Measurements from ENCODE around the gene TRIM21.
"Not testable (repeated sequence)": the region's sequence is repeated elsewhere in the genome, so short reads cannot be mapped to it uniquely, and the experiment has no call there.

Gene TRIM21

DNA sequence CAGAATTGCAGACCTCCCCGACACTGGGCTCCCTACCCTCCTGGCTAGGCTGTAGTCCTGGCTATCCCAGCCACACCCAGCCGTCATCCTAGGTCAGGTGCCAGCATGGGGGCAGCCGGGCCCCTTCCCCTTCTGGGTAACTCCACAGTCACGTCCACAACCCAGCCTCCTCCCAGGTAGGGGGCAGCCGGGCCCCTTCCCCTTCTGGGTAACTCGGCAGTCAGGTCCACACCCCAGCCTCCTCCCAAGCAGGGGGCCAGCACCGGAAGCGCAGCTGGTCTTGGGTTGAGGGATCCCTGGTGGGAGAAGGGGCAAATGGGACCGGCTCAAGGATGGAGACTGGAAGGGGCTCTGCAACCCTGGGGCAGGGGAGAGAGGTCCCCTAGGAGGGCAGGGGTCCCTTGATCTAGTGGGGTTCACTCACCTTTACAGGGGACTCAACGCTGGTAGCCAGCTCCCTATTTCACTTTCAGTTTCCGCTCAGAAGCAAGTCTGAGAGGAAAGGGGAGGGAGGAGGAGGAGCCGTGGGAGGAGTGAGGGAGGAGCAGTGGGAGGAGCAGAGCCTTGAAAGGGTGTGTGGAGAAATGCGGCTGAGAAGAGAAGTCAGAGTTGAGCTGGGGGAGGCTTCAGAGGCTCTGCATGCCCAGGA lies at the start of gene TRIM21:
TSS of gene TRIM21 (minus strand) at position 494 of the 649 bp plus-strand sequence. CDS start 3,293 bp downstream, outside the sequence.
- in situ Hi-C loops (cut with HindIII; ENCODE audit: low sequenced_read_pairs) = no loop called here

DNA sequence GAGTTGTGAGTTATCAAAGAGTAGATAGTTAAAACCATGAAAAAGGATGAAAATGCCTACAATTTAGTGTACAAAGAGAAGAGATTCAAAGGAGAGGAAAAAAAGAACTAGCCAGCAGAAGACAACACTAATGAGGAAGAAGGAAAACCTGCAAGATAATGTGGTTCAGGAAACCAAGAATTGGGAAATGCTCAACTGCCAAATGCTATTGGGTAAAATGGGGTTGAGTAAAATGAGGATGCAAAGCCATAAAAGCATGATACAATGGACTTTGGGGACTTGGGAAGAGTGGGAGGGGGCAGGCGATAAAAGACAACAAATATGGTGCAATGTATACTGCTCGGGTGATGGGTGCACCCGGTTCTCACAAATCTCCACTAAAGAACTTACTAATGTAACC lies 48.0 kb upstream of the TRIM21 start:
- in situ Hi-C loops (cut with HindIII; ENCODE audit: low sequenced_read_pairs) = no loop called here

DNA sequence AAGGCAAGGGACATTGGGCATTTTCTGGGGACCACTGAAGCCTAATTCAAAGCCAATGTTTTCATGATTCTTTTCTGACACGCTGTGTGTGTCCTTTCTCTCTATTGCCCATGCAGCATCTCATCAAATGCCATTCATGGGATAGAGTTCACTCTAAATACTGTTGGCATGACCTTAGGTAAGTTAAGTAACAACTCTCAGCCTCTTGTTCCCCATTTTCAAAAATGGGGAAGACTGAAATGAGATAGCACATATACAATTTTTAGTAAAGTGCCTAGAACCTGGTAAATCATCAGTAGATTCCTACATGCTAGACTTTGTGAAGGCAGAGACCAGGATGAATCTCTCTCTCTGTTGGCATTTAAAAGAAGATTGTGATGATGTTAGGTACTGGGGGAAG lies 42.9 kb upstream of the TRIM21 start:
- in situ Hi-C loops (cut with HindIII; ENCODE audit: low sequenced_read_pairs) = no loop called here

DNA sequence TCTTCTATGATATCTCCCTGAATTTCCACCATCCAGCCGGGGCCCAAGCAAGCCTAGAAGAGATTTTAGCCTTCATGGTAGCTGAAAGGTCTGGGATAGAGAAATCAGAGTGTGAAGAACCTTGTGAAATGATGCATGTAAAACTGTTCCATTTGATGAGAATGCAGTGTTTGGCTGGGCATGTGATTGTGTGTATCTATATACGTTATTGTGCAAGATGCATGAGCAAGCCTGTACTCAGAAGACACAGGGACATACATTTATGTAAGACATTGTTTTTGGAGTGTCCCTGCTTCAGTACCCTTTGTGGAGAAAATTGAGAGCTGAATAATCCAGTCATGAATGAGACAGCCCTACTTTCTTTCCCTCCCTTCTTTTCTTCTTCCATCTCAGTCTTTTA lies 40.4 kb upstream of the TRIM21 start:
- in situ Hi-C loops (cut with HindIII; ENCODE audit: low sequenced_read_pairs) = no loop called here

DNA sequence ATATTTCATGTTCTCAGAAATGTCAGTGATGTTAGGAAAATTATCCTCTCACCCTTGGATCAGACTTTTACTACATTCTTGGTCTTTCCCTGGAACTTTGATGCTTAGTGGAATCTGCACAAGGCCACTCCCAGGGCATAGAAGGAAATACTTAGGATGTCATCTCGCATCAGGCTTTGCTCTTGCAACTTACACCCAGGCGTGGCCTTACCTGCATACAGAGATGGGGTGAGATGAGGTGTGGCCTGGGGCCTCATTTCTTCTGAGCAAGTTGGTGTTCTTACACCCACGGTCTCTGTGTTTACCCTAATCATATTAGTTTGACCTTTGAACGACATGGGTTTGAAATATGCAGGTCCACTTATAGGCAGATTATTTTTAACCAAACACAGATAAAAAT lies 36.5 kb upstream of the TRIM21 start:
- in situ Hi-C loops (cut with HindIII; ENCODE audit: low sequenced_read_pairs) = no loop called here

DNA sequence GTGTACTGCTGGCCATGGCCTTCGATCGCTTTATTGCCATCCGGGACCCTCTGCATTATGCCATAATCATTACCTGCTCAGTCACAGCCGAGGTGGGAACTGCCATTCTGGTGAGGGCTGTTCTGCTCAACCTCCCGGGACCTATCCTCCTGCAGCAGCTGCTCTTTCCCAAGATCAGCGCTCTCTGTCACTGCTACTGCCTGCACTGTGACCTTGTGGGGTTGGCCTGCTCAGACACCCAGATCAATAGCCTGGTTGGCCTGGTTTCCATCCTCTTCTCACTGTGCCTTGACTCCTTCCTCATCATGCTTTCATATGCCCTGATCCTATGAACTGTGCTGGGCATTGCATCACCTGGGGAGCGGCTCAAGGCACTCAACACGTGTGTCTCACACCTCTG lies 24.9 kb upstream of the TRIM21 start:
- in situ Hi-C loops (cut with HindIII; ENCODE audit: low sequenced_read_pairs) = no loop called here

DNA sequence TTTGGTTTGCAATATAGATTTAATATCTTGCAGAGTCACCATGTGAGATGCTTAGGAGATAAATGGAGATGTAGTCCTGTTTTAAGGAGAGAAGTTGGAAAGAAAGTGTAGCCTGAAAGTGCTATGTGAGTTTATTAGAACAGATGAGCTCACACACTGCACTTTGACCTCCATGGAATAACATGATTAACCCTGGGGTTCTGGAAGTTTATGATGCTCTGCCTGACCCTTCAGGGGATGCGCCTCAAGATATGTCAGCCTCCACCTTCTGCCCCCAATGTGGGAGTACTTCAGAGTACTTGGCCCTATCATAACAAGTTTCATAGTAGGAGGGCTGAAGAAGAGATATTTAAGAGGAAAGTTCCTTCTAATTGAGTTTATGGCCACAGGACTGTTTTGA lies 23.3 kb upstream of the TRIM21 start:
- in situ Hi-C loops (cut with HindIII; ENCODE audit: low sequenced_read_pairs) = no loop called here

DNA sequence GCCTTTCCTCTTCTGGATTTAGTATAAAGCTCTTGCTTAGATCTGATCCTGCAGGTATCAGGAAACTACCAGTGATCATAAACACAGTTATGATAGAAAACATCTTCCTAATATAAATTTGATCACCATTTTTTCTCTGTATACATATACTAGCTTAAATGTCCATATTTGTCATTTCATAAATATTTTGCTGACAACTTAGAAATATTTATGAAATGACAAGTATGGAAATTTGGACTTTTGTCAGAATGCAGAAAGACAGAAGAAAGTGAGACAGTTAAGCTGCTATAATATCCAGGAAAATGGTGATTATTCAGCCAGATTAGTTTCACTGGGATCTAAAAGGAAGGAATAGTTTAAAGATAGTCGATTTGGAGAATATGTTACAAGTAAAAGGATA lies 22.8 kb upstream of the TRIM21 start:
- in situ Hi-C loops (cut with HindIII; ENCODE audit: low sequenced_read_pairs) = no loop called here

DNA sequence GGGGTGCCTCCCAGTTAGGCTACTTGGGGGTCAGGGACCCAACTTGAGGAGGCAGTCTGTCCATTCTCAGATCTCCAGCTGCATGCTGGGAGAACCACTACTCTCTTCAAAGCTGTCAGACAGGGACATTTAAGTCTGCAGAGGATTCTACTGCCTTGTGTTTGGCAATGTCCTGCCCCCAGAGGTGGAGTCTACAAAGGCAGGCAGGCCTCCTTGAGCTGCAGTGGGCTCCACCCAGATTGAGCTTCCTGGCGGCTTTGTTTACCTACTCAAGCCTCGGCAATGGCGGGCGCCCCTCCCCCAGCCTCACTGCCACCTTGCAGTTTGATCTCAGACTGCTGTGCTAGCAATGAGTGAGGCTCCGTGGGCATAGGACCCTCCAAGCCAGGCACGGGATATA lies 12.7 kb upstream of the TRIM21 start:
- in situ Hi-C loops (cut with HindIII; ENCODE audit: low sequenced_read_pairs) = not testable (repeated sequence)

DNA sequence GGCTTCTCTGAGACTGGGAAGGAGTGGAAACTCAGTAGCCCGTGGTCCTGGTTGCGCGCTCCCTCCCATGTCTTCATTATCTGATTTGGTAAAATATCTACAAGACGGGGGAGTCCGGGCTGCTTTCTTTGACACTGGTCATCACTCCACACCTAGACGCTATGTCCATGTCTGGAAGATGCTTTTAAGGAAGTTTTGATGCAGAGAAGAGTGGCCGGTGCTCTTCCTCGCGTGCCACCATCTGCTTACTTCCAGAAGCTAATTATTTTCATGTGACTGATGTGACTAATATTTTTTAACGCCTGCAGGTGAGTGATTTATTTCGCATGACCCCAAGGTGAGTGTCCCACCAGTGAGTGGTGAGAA lies 339 bp upstream of the TRIM21 start:
- in situ Hi-C loops (cut with HindIII; ENCODE audit: low sequenced_read_pairs) = no loop called here

DNA sequence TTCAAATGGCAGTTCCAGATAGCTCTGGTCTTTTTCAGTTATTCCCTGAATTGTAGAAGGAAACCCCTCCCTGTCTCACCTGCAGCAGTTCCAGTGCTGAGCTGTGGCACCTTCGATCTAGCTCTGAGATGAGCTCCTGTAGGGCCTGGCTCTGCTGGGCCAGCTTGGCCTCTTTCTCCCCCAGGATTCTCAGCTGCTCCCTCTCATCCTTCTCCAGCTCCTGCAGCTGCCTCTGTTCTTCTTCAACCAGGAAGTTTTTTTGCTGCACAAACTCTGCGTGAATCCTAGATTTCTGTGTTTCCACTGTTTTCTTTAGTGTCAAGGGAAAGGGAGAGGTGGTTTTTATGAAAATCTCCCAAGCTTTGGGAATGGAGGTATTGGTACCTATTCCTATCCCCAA lies 5.3 kb downstream of the TRIM21 start:
- in situ Hi-C loops (cut with HindIII; ENCODE audit: low sequenced_read_pairs) = no loop called here

DNA sequence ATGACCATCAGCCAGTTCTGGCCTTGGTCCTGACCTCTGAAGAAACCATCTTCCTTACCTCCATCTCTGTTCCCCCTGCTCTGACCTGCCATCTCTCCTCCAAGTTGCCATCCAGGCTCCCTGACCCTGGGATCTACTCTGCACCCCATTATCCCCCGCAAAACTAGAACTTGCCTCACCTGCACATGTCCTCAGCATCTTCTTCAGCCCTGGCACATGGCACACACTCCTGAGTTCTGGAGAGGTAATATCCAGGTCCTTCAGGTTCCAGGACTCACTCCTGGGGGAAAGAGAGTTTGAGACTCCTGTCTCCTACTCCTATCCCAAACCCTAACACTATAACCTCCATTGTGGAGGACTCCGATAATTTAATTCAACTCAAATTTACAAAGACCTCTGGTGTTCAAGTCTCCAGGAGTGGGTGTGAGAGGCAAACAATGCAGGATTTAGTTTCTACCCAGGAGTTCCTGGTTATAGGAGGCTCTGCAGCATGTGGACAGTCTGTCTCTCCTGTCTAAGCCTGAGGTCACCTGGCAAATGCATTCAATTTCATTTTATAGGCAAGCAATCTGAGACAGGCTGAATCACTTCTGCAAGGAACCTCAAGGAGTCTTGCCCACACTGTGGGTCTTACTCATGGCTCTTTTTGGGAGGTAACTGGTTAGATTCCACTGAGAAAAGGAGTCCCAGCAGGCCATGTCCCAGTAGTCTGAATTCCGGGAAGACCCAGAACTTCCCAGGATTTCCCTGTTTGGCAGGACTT lies 7.3 kb downstream of the TRIM21 start:
- in situ Hi-C loops (cut with HindIII; ENCODE audit: low sequenced_read_pairs) = no loop called here

DNA sequence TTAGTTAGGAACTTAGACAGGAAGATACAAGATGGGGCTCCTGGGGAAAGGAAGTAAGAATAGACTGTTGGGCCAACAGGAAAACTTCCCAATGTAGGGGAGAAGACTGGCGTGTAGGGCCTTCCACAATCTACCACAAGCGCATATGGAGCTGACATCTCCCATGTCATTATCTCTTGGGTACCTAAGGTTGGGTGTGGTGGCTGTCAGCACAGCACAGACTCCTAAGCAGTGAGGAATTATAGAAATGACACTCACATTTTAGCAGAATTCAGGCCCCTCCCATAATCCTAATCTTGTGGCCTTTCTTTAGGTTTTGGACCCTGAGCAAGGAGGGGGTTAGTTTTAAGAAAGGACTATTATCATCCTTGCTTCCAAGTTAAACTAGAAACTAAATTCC lies 11.6 kb downstream of the TRIM21 start:
- in situ Hi-C loops (cut with HindIII; ENCODE audit: low sequenced_read_pairs) = loop anchor here (5.0 kb wide), 1 partner anchor 40 kb away; no protein-coding TSS in a partner anchor

DNA sequence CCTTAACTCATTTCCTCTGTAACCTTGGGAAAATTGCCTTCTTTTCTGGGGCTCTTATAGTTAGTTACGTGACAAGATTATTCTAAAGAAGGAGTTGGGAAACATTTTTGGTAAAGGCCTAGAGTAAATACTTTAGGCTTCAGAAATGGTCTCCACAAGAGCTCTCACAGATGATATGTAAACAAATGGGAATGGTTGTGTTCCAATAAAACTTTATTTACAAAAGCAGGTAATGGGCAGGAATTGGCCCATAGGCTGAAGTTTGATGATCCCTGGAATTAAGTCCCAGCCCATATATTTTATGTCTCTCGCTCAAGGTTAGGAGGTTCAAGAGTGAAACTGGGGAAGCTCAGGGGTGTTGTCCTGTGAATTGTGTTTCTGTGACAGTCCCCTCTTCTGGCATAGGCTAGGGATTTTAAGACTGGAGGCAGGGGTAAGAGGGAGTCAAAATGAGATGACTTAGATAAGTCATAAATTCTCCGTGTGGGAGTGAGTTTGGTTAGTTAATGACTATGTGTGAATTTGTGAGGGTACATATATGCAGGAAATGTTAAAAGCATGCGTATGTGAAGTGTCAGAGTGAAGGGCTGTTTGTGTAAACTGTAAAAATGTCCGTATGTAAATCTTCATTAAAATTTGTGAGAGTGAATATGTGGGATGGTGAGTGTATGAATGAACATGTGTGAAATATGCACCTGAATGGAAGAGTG lies 17.9 kb downstream of the TRIM21 start:
- in situ Hi-C loops (cut with HindIII; ENCODE audit: low sequenced_read_pairs) = no loop called here

DNA sequence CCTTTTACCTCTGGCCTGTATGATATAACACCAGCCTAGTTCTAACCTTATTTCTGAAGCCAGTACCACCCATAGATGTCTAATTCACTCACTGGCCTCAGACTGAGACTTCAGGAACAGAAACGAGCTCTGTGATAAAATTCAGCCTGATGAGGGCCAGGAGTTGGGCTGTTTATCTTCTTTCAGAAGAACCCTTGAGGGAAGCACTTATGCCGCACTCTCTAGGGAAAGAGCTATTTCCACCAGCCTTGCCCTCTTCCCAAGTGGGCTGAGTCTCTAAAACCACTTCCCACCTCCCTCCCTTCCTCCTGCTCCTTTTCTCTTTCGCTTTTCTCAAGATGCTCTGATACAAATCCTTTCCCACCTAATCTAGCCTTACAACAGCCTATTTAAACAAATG lies 23.3 kb downstream of the TRIM21 start:
- in situ Hi-C loops (cut with HindIII; ENCODE audit: low sequenced_read_pairs) = no loop called here

DNA sequence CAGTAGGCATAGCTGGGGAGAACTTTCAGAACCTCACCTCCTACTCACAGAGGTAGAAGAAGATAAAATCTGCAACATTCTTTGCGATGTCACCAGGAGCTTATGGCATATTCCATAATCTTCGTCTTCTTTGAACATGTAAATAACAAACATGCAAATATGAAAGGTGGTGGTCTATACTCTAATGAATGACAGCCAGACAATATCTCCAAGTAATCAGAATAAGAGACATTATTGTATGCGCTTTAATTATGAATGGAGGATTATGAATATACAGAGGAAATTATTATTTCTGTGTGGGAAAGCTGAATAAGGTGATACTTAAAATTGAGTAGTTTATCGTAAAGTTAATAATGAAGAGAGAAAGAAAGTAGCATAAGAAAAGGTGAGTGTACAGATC lies 25.2 kb downstream of the TRIM21 start, which contains the start of gene OR52B4:
TSS of gene OR52B4 (minus strand) at position 101 of the 400 bp plus-strand sequence. CDS start at position 10, 91 bp downstream.
- in situ Hi-C loops (cut with HindIII; ENCODE audit: low sequenced_read_pairs) = no loop called here

DNA sequence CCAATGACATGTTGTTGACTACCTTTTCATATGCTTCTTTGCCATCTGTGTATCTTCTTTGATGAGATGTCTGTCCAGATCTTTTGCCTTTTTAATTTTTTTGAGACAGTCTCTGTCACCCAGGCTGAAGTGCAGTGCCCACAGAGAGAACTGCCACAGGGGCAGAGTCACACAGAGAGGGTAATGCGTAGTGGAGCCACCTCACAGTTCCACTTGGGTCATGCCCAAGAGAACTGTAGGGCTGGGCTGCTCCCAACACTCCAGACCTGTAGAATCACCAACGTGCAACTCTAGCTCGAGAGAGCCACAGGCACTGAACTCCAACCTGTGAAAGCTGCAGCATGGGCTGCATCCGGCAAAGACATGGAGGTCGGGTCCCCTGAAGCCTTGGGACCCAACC lies 45.4 kb downstream of the TRIM21 start:
- in situ Hi-C loops (cut with HindIII; ENCODE audit: low sequenced_read_pairs) = not testable (repeated sequence)

DNA sequence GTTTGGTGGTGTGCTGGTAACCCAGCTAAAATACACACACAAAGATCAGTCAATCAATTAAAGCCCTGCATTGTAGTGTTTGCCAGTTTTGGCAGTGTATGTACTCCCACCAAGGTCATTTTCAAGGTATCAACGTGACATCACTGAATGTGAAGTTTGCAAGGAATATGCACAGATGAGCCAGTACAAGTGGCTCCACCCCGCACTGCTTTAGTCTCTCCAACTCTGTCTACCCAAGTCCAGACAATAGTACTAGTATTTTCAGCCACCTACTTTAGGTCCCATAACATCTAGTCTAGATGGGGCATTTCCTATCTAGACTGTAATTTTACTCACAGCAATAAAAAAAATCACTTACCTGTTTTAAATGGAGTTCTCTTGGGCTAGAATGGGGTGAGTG lies 48.1 kb downstream of the TRIM21 start:
- in situ Hi-C loops (cut with HindIII; ENCODE audit: low sequenced_read_pairs) = not testable (repeated sequence)

All from endothelial cell of hepatic sinusoid (primary cell).